NB4 (cell line): ENCODE measurements around the gene ADAMTS2.

ENCODE experiments used
- DNase-seq: peaks from one replicate; pipeline ENCODE4 v3.0.0; 2010; ENCODE audit warnings: low read depth
- H3K4me3 ChIP-seq: one replicate; pipeline ENCODE4 v1.5.1; 2011; ENCODE audit warnings: mild to moderate bottlenecking, low read depth, low read length, moderate library complexity
- MYC ChIP-seq: IDR thresholded peaks from 2 replicates; pipeline ENCODE4 v1.6.1; 2011; ENCODE audit warnings: low read depth, low read length
- POLR2A ChIP-seq: IDR thresholded peaks from 2 replicates; pipeline ENCODE4 v1.6.1; 2011; ENCODE audit warnings: mild to moderate bottlenecking; ENCODE audit not compliant: insufficient read length; ENCODE audit errors: extremely low read depth
- TF ChIP-seq, protein P1 (sequence below): IDR thresholded peaks from 2 replicates; pipeline ENCODE4 v1.6.1; 2011; ENCODE audit warnings: low read depth, low read length
- TF ChIP-seq, protein P2 (sequence below): IDR thresholded peaks from one replicate; pipeline ENCODE4 v1.5.1; 2012; ENCODE audit warnings: low read depth, low read length

ADAMTS2 gene

DNA sequence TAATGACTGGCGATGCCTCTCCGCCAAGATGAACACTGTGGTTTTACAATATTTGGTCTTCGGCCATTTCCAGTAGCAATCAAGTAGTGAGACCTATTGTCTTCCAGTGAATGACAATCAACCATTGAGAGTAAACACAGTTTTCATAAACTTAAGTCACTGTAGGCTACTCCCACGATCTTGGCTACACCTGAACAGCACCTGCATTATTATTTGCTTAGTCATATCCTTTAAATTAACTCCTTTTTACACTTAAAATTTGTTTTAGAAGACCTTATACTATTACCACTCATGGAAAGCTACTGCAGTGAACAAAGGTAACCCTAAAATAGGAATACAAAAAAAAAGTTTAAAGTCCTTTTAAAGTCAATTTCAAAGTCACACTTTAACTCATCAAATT lies 226.9 kb downstream of the ADAMTS2 start:
- TF ChIP-seq MYC (no peak), POLR2A (no peak)
- TF ChIP-seq, protein P1, sequence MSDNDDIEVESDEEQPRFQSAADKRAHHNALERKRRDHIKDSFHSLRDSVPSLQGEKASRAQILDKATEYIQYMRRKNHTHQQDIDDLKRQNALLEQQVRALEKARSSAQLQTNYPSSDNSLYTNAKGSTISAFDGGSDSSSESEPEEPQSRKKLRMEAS: no peak
- TF ChIP-seq, protein P2, sequence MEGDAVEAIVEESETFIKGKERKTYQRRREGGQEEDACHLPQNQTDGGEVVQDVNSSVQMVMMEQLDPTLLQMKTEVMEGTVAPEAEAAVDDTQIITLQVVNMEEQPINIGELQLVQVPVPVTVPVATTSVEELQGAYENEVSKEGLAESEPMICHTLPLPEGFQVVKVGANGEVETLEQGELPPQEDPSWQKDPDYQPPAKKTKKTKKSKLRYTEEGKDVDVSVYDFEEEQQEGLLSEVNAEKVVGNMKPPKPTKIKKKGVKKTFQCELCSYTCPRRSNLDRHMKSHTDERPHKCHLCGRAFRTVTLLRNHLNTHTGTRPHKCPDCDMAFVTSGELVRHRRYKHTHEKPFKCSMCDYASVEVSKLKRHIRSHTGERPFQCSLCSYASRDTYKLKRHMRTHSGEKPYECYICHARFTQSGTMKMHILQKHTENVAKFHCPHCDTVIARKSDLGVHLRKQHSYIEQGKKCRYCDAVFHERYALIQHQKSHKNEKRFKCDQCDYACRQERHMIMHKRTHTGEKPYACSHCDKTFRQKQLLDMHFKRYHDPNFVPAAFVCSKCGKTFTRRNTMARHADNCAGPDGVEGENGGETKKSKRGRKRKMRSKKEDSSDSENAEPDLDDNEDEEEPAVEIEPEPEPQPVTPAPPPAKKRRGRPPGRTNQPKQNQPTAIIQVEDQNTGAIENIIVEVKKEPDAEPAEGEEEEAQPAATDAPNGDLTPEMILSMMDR: no peak
- no peak overlapping the region for H3K4me3 ChIP-seq
- no peak for DNase-seq

DNA sequence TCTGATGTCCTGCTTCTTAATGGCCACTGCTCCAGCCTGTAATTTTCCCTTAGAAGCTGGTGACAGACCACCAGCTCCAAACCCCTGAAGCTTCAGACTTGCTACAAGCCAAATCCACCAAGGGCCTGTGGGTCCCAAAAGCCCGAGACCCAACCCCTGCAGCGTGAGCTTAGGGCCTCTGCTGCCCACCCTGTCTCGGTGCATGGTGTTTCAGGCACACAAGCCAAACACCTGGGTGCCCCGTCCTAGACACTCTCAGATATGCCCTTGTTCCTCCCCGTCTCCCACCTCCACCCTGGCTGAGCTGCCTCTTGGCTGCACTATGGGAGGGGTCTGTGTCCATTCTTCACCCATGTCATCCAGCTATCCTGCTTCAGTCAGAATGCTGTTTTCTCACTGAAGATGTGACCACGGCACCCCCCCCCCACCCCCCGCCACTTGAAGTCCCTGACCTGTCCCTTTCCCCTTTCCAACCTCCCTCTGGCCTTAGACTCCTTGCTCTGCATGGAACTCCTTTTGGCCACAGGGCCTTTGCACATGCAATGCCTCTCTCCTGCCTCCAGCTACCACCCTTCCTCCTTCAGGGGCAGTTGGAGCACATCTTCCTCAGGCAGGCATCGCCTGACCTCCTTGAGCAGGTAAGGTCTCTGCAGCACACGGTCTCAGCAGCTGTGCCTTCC lies 229.3 kb downstream of the ADAMTS2 start:
- no peak for DNase-seq
- H3K4me3 ChIP-seq: no peak overlapping the region
- no peak for TF ChIP-seq POLR2A
- TF ChIP-seq, protein P1: no peak
- TF ChIP-seq MYC: no peak
- TF ChIP-seq, protein P2: no peak

DNA sequence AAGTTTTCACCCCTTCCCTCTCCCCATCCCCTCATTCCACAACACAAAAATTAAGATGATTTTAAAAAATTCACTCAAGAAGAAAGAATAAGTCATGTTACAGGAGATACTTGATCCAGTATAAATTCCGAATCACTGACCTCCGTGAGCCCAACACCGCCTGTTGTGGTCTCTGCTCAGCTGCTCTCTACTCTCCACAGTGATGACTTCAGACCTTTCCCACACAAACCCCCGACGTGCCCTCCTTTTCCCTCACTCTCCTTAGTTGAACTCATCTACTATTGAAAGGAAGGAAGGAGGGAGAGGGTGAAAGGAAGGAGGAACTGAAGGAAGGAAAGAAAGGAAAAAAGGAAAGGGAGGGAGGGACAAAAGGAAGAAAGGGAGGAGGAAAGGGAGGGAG lies 230.0 kb downstream of the ADAMTS2 start:
- TF ChIP-seq MYC (no peak), POLR2A (no peak)
- TF ChIP-seq, protein P1: no peak
- TF ChIP-seq, protein P2: no peak
- no peak overlapping the region for H3K4me3 ChIP-seq
- no peak for DNase-seq

DNA sequence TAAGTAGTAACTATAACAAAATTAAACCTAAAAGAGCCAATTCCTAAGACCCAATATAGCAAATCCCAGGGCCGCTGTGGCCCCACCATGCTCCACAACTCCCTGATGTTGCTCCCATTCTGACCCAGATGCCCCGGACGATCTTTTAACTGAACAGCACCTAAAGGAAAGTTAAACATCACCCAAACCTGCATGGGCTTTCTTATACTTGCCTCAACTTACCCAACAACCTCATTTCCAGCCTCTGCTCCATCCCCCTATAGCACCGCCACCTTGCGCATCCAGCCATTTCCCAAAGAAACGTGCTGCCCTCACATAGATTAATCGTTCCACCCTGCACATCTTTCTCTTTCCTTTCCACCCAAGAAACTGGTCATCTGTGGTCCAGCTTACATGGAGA lies 230.5 kb downstream of the ADAMTS2 start:
- TF ChIP-seq POLR2A (no peak), MYC (no peak)
- TF ChIP-seq, protein P2: no peak
- TF ChIP-seq, protein P1: no peak
- H3K4me3 ChIP-seq: no peak overlapping the region
- DNase-seq: no peak

DNA sequence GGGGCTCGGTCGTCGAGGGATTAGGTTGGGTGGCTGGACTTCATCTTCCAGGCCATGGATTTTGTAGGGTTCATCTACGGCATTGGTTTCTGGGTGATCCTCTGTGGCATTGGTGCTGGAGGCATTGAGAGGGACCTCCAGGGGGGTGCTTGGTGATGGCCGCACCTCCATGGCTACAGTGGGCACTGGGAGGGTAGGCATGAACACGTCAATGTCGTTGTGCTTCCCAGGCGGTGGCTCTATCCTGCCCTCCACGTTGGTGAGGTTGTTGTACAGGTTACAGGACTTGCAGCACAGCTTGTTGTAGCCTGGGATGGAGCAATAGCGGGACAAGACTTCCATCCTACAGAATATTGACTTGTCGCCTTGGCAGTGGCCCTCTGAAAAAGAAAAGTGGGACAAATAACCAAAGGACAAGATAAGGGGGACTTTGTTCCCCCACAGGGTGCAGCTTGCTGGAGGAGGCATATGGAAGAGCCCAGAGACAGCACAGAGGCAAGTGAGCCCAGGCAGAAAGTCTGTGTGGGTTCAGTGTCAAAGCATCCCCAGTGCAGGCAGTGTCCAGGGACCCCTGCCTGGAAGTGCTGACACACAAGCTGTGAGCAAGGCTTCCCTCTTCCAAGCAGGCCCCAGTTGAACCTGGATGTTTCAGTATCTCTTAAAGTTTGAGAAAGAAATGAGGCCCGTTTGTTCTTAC lies 231.2 kb downstream of the ADAMTS2 start:
- DNase-seq: no peak
- no peak overlapping the region for H3K4me3 ChIP-seq
- TF ChIP-seq, protein P1: no peak
- no peak for TF ChIP-seq MYC
- TF ChIP-seq, protein P2: no peak
- no peak for TF ChIP-seq POLR2A
